Activated CD4-positive, CD25-positive, alpha-beta regulatory T cell treated with anti-CD3 and anti-CD28 coated beads, Interleukin-2, amount 50 U/mL, for 24 hours (primary cell): ENCODE data around the gene CELA3A.
"Not testable (repeated sequence)": the region's sequence is repeated elsewhere in the genome, so short reads cannot be mapped to it uniquely, and the experiment has no call there.

Experiments used
- ATAC-seq, 2 donors: fragments of 150-1000 bp; cut with Tn5 transposase; one replicate each; pipeline ENCODE4 v1.10.0; 2021; ENCODE audit warnings: mild to moderate bottlenecking in 1 of 2, moderate library complexity in 1 of 2

CELA3A gene

GRCh38 chr1:22001409-22001808 is at the start of gene CELA3A:
Gene CELA3A, plus strand, starts transcription at chr1:22001657. Its CDS starts 18 bp downstream, at chr1:22001675.
- ATAC-seq: no peak

GRCh38 chr1:21952786-21953520 is 48.5 kb upstream of the CELA3A start:
- no peak for ATAC-seq

- no peak for ATAC-seq
Observed at GRCh38 chr1:21955058-21955457, 46.4 kb upstream of the CELA3A start.

- no peak for ATAC-seq
Observed at GRCh38 chr1:21955501-21956281, 45.8 kb upstream of the CELA3A start.

GRCh38 chr1:21956720-21957552 is 44.5 kb upstream of the CELA3A start:
- ATAC-seq: peak; percentile 81 to 86

GRCh38 chr1:21961337-21961736 is 40.1 kb upstream of the CELA3A start:
- no peak for ATAC-seq

GRCh38 chr1:21961799-21962198 is 39.7 kb upstream of the CELA3A start:
- no peak for ATAC-seq

DNA sequence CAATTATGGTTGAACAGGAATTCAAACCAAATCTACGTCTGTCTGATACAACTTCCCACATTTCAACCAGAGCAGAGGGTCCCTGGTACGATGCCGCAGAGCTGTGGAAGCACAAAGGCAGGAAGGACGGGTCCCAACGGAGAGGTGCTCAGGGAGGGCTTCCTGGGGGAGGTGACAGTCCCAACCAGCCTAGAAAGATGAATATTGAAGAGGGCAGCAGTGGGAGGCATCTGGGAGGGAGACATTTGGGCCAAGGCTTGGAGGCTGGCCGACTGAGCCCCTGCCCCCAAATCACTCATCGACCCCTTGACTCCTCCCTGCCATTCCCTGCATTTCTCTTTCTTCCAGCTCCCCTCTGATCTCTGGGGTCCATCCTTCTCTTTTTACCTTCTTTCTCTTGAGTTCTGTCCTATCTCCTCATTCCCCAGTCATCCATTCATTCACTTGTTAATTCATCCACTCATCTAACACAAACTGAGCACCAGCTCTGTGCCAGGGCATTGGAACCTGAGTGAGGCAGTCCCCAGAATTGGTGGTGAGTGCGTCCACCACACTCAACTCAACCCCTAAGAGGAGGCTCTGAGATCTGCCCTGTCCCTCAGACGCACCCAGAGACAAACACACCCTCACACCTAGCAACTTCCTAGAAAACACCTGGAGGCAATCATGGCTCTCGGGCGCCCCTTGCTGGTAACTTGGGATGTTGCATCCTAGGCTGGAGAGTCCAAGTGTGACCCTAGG is 37.8 kb upstream of the CELA3A start:
- ATAC-seq: peak; percentile 84

DNA sequence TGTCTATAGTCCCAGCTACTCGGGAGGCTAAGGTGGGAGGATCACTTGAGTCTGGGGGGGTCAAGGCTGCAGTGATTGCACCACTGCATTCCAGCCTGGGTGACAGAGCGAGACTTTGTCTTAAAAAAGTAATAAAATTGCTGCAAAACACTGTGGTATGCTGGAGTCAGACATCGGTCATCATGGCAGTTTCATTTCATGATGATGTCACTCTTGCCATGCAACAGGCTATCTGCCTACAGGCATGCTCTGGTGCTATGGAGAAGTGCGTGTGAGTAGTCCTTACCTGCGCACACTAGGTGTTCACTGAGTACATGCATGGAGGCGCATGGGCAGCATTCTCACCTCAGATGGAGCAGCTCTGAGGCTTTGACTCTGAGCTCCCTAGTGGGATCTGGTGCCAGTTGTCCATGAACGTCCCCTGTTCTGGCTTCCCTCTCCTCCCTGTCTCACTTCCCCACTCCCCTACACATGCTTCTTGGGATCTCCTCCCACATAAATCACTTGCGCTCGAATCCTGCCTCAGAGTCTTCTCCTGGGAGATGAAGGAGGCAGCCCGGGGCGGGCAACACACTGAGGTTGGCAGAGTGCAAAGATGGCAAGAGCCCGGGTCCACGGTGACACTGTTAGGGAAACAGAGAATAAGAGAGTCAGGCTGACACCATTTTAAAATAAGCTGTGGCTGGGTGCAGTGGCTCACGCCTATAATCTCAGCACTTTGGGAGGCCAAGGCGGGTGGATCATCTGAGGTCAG is 35.0 kb upstream of the CELA3A start:
- no peak for ATAC-seq

DNA sequence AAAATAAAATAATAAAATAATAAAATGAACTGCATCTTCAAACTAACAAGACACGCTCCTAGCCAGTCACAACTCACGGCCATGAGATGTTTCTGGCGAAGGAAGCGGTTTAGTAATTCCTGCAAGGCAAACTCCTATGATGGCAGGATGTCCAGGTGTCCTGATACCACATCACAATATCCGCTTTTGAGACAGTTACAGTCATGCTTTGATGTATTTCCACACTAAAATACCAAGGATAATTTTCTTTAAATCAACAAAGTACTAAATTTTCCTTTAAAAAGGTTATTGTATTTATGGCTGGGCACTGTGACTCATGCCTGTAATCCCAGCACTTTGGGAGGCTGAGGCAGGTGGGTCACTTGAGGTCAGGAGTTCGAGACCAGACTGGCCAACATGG is 34.2 kb upstream of the CELA3A start:
- not testable (repeated sequence) for ATAC-seq

GRCh38 chr1:21969066-21969465 is 32.4 kb upstream of the CELA3A start:
- ATAC-seq: not testable (repeated sequence)

- ATAC-seq: not testable (repeated sequence)
Observed at GRCh38 chr1:21970523-21970922, 30.9 kb upstream of the CELA3A start.

DNA sequence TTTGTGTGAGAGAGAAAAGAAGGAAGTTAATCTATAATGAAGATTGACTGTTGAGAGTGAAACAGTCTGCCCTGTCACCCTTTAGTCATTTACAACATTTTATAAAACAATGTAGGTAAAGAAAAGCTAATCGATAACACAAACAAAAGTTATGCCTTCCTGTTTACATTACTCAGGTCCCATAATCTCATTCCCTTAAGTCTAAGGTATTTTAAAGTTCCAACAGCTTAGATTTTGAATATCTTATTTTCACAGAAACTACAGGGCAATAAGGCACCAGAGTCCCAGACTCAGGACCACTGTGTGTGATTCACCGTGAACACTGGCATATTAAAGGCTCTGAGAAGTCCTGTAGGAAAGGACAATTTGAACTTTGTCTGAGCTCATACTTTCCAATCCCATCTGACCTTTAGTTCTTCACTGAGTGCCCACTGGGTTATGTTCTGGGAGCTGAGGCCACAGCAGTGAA is 28.4 kb upstream of the CELA3A start:
- ATAC-seq: not testable (repeated sequence)

DNA sequence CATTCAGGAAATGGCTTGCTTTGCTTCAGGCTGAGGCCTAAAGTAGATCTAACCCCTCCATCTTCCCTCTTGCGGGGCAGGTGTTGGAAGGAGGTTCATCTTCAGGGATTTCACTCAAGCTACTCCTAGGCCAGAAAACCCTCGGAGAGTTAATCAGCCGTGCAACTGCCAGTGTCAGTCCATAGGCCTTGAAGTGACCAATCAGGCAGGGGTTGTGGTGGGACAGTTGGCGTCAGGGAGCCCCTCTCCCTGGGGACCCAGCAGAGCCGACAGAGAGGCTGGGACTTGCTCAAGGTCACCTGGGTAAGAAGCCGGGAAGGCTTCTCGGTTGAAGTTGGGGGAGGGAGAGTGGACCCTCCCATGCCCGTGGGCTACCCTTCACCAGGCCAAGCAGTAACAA is 27.5 kb upstream of the CELA3A start:
- not testable (repeated sequence) for ATAC-seq

GRCh38 chr1:21974699-21975098 is 26.8 kb upstream of the CELA3A start:
- ATAC-seq: not testable (repeated sequence)

DNA sequence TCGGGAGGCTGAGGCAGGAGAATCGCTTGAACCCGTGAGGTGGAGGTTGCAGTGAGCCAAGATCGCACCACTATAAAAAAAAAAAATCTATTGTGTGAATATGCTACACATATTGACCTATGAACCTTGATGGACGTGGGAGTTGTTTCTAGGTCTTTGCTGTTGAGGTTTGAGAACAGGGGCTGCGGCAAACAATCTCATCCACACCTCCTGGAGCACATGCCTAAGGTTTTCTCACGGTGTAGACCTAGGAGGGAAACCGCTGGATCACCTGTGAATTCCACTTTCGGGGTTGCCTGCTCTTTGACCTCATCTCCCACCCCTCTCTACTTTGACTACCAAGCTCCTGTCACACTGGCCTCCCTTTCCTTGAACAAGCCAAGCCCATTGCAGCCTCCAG is 26.2 kb upstream of the CELA3A start:
- not testable (repeated sequence) for ATAC-seq

GRCh38 chr1:21976703-21977239 is 24.7 kb upstream of the CELA3A start, which contains the start of gene CELA3B:
Gene CELA3B, plus strand, starts transcription at chr1:21977022. Its CDS starts 18 bp downstream, at chr1:21977040.
- ATAC-seq: not testable (repeated sequence)

- ATAC-seq: not testable (repeated sequence)
Observed at GRCh38 chr1:21978209-21978608, 23.2 kb upstream of the CELA3A start.

GRCh38 chr1:21980515-21981220 is 20.8 kb upstream of the CELA3A start:
- not testable (repeated sequence) for ATAC-seq

DNA sequence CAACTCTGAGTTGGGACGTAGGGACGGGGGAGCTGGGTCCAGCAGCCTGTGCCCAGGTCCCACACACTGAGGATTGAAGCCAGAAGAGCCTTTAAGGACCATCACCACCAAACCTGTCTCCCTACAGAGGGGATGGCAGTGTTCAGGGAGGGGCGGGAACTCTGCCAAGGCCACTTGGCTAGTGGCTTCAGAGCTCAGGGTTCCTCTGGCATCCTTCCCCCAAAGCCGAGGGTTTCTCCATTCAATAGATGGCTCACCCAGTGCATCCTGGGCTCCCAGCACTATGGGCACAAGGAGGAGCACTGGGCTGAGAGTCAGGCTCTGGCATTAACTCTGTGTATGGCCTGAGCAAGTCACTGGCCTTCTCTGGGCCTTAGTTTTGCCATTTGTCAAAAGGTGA is 20.2 kb upstream of the CELA3A start:
- not testable (repeated sequence) for ATAC-seq
